Activated CD4-positive, alpha-beta T cell treated with anti-CD3 and anti-CD28 coated beads, Interleukin-2, amount 50 U/mL, for 1 hour (primary cell): ENCODE results near the gene PLXNA2.

Source experiments
- DNase-seq: peaks from one replicate; pipeline ENCODE4 v3.0.0-alpha.2; 2020

The PLXNA2 gene

DNA sequence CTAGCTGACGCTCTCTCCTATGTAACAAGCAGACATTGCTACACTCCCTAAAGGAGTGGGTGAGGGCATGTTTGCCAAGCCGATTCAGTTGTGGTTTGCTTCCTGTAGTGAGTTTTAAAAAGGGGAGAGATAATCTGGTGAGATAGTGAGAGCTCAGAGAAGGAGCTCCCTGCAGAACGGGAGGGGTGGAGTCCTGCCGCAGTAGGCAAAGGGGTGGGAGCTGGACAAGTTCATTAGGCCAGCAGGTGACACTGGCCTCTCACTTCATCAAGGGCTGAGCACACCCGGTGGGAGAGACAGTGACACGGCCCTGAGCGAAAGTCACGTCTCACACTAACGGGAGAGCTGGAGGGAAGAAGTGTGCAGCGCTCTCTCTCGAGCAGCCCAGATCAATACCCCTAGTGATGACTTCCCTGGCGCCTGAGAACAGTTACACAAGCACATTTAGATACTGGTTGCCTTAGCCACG, 189.2 kb downstream of the PLXNA2 start:
- DNase-seq = no peak

DNA sequence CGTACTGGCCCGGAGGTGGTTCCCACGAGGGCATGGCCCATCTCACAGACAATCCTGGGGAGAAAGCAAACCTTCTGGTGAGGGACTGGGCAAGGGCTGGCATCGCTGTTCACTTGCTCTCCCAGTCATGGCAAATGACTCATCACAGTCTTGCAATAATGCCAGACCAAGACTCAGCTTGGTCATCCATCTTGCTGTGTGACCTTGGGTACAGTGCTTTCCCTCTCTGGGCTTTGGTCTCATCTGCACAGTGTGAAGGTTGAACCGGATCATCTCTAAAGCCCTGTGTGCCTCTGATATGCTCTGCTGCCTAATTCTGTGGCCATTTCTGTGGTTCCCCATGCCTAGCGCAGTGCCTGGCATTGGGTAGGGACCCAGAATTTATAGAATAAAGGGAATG, 189.7 kb downstream of the PLXNA2 start:
- DNase-seq = no peak

DNA sequence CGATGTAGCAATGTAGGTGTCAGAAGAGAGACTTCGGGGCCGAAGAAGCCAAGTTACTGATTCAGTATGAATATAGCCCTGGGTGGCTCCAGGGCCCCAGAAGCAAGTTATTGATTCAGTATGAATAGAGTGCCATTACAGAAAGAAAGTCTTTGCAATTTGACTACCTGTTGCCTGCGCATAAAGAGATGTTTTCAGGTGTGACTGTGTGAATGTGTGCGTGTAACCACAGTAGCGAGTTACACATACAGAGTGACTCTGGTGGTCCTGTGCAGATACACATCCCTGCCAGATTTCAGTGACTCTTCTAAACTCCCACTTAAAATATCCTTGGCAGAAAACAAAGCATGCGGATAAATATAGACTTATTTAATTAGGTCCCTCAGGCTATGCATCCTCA, 190.5 kb downstream of the PLXNA2 start:
- DNase-seq = no peak

DNA sequence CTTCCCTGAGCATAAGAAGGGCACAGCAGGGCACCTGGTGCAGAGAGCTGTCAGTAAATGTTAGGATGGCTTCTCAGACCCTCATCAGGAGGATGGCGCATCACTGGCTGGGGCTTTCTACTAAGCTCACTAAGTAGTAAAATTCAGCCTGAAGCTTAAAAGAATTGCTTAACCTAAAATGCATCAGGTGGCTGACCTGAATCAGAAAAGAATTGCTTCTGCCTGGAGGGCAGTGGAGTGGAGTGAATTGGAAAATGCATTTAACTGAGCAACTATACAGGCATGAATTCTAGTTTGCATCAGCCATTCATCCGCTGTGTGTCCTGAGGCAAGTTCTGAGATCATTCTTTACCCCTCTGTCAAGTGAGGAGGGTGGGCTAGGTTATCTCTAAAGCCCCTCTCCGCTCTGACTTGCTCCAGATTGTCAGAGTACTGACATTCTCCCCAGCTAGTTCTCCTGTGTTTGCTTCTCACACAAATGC, 191.2 kb downstream of the PLXNA2 start:
- DNase-seq = no peak

DNA sequence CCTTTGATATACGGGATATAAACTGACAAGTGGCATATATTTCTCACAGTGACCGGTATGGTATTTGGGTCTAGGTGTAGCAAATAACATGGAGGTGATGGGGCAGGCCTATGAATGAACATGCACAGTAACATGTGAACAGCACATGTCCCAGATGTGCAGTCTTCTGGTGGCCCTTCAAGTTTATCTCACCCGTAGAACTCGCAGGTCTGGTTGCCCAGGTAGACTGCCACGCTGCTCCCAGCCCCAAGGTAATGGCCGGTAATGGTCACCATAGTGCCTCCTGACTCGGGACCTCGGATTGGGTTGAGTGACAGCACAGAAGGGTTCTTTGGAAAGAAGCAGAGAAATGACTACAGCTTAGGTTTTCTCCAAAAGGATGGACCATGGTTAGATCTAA, 192.0 kb downstream of the PLXNA2 start:
- DNase-seq = no peak

DNA sequence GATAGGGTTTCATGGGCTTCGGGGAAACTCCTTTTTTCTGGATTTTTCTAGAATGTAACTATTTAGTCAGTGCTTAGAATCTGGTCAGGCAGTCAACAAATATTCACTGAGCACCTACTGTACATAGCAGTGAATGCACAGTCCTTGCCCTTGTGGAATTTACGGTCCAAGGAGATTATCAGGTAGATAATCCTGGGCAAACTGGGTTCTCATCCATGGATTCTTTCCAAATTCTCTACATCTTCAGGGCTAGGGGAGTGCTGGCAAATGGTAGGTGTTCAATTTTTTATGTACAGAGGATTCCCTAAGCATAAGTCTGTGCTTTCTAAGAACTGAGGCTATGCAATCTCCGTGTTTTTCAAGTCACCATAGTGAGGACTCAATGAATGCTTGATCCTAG, 192.5 kb downstream of the PLXNA2 start:
- DNase-seq = no peak

DNA sequence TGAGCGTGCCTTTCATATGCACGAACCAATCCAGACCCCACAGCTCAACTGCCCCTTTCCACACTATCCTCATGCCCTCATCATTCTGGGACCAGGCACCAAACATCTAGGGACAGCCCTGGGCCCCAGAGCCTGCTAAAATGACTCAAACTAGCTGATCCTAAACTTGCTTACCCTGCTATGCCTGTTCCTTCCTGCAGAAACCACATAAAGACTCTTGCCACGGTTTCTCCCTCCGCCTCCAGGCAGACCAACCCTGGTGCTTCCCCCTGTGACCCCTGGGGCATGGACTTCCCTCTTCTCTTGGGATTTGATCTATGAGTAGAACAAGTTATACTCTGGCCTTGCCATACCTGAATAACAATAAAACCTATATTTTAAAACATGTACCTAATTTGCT, 195.3 kb downstream of the PLXNA2 start:
- no peak for DNase-seq

DNA sequence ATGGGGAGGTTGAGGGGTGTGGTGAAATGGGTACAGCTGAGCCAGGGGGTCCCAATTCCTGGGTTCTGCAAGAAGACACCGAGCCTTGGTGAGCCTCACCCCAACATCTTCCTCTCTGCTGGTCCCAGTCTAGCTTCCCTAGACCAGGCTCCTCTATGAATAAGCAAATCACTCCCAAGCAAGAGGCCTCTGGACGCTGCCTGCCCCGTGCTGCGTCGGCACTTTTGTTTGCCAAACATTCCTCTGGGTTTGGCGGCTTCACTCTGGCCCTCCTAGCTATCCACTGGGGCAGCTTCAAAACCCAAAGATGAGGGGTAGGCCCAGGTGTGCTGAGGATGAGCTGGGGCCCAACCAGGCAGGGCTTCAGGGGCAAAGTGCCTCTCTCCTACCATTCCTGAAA, 196.2 kb downstream of the PLXNA2 start:
- DNase-seq = no peak

DNA sequence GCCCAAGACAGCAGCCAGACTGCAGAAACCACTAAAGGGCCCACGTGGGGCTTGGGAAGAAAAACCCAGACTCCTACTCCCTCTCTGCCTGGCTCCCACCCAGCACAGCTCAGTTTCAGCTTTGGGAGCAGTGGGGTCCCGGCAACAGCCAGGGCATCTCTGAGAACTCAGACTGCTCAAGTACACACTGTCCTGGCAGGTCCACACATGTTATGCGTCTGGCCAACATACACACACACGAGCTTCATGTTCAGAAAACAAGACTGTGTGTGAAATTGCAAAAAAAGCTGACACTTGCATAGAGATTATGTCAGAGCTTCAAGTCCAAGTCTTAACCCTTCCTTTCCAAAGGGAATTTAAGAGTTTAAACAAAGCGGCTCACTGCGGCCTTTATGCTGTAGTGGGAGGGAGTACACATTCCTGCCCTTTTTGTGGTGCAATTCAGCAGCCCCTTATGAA, 196.7 kb downstream of the PLXNA2 start:
- no peak for DNase-seq

DNA sequence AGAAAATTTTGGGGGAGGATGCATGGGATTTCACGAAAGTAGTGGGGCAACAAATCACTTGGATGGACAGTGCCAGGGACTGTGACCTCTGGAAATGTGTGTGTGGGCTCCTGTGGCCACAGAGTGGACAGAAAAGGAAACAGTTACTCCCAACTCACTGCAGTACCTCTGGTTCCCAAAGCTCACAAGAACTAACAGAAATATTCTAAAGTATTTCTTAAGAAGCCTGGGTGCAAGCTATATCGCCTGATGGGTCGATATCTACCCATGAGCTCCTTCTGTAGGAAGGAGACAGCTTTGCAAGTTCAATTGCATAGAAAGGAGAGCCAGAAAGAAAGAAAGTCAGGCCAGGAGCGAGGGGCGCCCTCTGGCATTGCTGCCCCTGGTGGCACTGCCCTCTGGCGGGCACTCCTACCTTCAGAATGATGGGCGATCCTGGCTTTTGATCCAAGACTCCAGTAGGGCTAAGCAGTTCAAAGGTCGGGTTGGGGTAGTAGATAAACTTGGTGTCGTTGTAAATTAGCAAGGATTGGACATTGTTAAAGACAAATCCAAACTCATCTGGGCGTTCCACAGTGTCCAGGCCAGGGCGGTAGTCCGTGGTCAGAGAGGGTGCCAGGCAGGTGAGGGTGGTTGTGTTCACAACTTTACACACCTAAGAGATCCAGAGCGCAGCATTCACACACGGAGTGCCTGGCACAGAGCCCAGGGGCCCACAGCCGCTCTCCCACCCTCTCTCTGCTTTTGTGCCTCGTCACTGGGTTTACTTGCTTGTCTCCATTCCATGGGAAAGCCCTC, 198.5 kb downstream of the PLXNA2 start:
- no peak for DNase-seq

DNA sequence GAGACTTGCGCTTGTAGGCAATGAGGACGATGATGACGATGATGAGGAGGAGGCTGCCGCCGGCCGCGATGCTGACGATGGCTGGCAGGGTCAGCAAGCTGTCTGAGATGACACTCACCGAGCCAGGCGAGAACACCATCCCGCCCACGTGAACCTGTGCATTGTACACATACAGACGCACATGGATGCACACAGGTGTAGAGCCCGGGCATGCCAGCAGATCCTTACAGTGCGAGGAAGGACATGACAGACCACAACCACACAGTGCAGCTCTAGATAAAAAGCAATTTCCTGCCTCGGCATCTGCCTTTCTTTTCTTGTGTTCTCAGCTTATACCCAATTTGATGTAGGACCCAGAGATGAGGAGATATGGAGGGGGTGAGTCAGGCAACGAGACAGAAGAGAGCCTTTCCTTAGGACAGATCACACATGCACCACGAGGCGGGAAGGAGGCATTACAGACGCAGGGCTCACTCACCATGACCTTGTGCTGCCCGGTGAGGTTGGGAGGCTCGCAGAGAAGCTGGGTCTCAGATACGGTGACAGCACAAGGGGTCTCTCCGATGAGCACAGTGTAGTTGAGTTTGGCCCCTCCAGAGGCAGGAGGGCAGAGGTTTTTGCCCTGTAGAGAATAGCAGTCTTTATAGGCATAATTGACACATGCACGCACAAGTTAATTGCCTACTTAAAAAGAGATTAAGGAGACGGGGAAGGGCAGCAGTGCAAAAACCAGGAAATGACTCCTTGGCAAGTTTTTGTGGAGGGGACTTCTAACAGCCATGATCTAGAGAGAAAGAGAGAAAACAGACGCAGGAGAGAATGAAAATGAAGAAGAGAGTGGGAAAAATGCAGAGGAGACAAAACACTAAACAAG, 199.4 kb downstream of the PLXNA2 start:
- DNase-seq = no peak

DNA sequence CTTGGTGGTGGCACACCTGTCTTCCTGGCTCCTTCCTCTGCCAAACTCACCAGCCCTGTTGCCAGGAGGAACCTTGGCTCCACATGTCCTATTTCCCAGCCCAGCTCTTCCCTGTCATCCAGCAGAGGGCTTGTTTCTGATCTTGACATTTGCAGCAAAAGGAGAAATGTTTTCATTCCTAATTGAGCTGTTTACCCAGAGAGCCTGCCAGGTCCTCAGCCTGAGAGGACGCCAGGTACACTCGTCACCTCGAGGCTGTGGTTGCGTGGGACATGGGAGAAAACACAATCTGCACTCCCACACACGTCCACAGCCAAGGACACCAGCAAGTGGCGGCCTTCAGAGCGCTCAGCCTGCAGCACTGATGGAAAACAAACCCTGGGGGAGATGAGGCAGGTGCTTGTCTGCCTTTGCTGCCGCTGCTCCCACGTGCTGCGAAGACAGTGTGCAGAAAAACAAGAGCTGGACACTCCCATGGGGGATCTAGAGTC, 200.4 kb downstream of the PLXNA2 start:
- DNase-seq = no peak

DNA sequence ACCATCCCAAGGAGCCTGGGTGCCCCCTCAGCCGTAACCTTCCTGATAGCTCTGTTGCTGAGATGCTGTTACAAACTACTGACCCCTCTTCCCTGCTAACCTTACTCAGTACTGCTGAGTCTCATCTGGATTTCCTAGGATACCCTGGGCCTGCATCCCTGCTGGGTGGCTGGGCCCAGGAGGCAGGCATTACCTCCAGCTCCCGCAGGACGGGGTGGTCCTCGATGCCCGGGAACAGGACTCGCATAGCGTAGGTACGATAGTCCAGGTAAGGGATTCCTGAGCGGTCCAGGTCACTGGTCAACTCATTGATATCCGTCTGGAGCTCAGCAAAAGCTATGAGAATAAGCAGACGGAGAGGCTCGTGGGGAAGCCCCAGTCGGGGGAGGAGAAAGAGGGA, 201.3 kb downstream of the PLXNA2 start:
- no peak for DNase-seq

DNA sequence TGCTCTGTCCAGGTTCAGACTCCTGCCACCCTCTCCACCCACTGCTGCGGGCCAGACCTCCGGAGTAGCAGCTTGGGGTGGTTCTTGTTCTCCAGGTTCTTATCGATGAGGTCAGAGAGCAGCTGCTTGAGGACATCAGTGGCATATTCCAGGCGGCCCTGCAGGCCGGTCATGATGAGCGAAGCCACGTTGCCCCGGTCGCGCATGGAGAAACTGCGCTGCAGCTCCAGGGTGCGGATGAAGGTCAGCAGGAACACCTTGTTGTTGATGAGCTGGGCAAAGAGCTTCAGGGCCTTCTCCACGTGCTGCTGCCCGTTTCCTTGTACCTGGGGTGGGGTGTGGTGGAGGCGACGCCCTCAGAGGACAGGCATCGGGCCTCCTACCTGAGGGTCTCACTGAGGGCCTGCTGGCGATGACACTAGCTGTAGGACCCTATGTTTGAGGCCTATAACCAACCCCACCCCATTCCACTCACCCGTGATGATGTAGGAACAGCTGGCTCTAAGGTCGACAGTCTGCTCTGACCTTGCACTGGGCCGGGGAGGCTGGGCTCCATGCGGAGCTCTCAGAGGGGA, 202.1 kb downstream of the PLXNA2 start:
- no peak for DNase-seq

DNA sequence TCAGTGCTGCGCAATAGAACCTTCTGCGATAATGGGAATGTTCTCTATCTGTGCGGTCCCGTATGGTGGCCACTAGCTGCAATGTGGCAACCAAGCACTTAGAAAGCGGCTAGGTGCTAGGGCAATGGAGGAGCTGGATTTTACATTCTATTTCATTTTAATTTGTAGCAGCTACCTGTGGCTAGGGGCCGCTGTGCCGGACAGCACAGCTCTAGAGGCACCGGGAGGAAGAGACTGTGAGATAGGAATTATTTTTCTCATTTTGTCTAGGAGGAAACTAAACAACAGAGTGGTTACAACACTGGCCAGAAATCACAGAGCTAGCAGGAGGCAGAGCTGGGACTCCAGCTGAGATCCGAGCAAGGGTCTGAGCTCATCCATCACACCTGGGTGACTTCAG, 202.7 kb downstream of the PLXNA2 start:
- DNase-seq = no peak

DNA sequence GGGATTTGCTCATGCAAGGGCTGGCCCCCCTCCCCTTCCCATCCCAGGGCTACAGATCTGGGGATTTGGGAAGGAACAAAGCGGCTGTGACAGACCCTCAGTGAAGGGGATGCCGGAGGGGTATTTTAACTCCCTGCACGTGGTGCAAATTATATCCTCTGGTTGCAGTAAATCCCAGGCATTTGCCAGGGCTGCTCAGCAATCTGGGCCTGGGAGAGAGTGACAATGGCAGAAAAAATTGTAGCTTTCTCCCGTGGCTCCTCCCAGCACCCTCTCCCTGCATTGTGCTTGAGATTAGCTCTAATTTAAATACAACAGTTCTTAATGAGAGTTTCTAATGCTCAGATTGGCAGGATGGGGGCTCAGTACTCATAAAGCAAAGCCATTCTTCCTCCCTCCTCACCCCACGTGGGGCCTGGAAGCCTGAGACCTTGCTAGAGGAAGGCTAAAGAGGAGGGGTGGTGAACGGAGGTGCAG, 203.3 kb downstream of the PLXNA2 start:
- DNase-seq = no peak

DNA sequence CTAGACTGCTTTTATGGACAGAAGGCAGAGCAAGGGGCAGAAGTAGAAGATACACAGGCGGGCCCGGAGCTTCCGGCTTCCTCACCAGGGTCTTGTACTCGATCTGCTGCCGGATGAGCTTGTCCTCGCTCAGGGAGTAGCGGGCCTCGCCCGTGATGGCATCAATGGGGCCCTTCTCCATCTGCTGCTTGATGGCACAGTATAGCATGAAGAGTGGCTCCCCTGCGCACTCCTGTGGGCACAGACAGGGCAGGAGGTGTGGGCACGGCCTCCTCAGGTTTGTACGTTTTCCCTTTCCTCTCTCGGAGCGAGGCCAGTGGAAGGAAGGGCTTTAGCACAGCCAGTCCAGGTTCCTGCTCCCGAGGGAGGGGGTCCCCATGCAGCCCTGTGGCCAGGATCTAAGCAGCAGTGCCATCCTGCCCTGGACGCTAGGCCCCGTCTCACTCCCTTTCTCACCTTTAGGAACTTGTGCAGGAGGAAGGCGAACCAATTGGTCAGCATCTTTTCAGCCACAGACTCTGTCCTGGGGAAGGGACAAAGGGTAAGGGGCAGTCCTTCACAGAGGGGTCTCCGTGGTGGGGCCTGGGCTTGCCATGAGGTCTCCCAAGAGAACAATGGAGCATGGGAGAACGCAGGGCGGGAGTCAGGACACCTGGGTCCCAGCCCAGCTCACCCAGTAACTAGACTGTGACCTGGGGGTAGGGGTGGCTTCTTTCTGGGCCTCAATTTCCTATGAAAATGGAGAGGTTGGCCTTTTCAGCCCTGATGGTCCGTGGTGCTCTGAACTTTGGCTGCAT, 204.4 kb downstream of the PLXNA2 start:
- DNase-seq = no peak

DNA sequence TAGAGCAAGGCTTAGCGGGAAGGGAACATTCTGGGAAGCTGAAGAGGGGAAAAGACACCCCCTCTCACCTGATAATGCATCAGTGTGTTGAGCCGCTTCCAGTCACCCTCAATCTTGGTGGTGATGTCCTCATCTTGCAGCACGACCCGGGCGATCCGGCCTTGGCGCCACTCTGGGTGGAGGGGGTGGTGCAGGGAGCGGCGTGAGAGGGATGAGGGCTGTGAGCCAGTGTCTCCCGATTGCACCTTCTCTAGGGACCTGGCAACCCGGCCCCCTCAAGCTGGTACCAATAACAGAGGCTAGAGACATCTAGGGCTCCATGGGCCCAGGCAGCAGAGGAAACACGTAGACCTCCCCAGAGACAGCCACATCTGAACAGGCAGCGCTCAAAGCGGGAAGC, 205.9 kb downstream of the PLXNA2 start:
- no peak for DNase-seq

DNA sequence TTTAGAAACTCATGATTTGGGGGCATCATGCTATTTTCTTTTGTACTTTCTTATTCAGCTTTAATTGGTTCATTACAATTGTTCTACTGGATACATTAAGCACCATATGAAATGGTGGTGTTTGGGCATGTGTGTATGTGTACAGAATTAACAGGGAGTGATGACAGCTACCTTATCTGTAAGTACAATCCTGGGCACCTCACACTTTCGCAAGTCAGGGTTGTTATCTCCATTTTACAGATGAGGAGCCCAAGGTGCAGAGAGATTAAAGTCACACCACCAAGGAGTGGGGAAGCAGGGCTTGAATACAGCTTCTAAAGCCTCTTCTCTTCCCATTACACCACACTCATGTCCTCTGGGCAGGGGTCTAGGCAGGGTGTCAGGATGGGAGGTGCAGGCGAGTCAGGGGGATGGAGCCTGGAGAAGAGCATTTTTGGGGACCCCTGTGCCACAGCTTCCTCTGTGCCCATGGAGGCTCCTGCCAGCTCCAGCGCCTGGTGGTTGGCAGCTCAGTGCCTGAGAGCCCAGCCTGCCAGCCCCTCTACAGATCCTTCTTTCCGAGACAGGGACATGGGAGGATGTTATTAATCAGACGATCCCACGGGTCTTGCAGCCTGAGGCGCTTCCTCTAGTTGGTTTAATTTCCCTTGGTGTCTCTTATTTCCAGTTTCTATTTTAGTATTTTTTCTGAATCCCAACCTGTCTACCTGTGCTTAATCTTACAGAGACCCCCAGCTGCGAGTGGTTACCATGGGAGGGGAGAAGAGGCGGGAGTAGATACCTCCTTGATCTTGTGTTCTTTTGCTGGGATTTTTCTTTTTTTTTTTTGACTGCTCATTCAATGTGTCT, 207.0 kb downstream of the PLXNA2 start:
- DNase-seq = no peak

DNA sequence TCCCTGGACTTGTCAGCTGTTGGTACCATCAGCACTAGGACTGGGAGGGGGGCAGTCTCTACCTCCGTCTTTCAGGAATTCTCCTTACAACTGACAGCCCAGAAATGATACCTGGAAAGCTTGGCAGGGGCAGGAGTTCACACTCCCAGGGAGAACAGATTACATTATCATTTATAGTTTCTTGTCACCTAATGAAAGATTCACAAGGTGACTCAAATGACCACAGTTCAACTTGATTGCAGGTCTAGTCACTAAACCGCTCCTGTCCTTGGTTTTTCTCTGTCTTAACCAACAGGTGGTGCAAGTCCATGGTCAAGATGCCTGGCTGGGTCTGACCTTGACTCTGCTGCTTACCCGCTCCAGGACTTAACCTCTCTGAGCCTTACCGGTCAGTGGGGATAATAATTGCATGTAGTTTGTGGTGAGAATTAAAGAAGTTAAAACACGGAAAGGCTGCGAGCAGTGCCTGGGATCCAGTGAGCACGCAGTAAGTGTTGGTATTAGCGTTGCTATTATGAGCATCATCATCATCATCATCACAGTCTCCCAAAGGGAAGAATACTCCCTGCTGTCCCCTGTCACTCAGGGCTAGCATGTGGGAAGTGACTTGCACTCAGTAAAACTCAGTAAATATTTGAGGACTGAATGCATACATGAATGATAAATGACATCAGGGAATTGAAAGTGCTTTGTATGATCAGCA, 207.9 kb downstream of the PLXNA2 start:
- DNase-seq = no peak

DNA sequence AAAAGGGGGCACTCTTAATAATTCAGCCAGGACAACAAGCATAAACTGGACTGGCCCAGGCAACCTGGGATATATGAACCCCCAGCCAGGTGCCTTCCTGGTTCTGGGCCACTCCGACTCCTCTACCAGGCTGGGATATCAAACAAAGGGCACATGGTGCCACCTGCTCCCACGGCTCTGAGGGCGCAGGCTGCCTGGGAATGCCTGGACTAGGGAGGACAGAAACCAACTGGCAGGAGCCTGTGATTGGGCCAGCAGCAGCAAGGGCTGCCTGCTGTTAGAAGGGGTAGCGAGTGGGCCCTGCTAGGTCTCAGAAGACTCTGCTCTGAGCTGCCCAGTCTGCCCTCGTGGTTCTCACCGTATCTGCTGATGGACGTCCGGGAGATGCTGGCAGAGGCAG, 210.0 kb downstream of the PLXNA2 start:
- no peak for DNase-seq
